CD4-positive, alpha-beta T cell treated with Interleukin-4 for 1 hour (primary cell): Measurements from ENCODE around the gene PIEZO2.

ENCODE experiments used
- DNase-seq, 2 donors: peaks; one replicate each; pipeline ENCODE4 v3.0.0-alpha.2; 2020 to 2022

Gene PIEZO2

GRCh38 chr18:11112286-11112685 lies 37.1 kb downstream of the PIEZO2 start:
- no peak for DNase-seq

- DNase-seq, result no peak
Observed at GRCh38 chr18:11110509-11110908, 38.9 kb downstream of the PIEZO2 start.

GRCh38 chr18:11108947-11109346 lies 40.4 kb downstream of the PIEZO2 start:
- DNase-seq, result no peak

GRCh38 chr18:11106894-11107293 lies 42.5 kb downstream of the PIEZO2 start:
- no peak for DNase-seq

- DNase-seq, result no peak
Observed at GRCh38 chr18:11105463-11105862, 43.9 kb downstream of the PIEZO2 start.

- DNase-seq, result no peak
Observed at GRCh38 chr18:11104307-11104706, 45.1 kb downstream of the PIEZO2 start.

GRCh38 chr18:11096839-11097750 lies 52.3 kb downstream of the PIEZO2 start:
- DNase-seq, result no peak

GRCh38 chr18:11096411-11096810 lies 53.0 kb downstream of the PIEZO2 start:
- DNase-seq, result no peak

- no peak for DNase-seq
Observed at GRCh38 chr18:11095674-11096293, 53.6 kb downstream of the PIEZO2 start.

GRCh38 chr18:11095211-11095610 lies 54.2 kb downstream of the PIEZO2 start:
- no peak for DNase-seq

GRCh38 chr18:11091746-11092145 lies 57.6 kb downstream of the PIEZO2 start:
- DNase-seq, result no peak

- DNase-seq, result no peak
Observed at GRCh38 chr18:11089931-11090715, 59.2 kb downstream of the PIEZO2 start.

GRCh38 chr18:11081009-11081532 lies 68.3 kb downstream of the PIEZO2 start:
- DNase-seq, result no peak

GRCh38 chr18:11078491-11078890 lies 70.9 kb downstream of the PIEZO2 start:
- no peak for DNase-seq

- no peak for DNase-seq
Observed at GRCh38 chr18:11077548-11078187, 71.7 kb downstream of the PIEZO2 start.

GRCh38 chr18:11074889-11075288 lies 74.5 kb downstream of the PIEZO2 start:
- DNase-seq, result no peak

GRCh38 chr18:11073971-11074370 lies 75.4 kb downstream of the PIEZO2 start:
- no peak for DNase-seq

- DNase-seq, result no peak
Observed at GRCh38 chr18:11072632-11073031, 76.7 kb downstream of the PIEZO2 start.

GRCh38 chr18:11071300-11071699 lies 78.1 kb downstream of the PIEZO2 start:
- DNase-seq, result no peak

GRCh38 chr18:11070593-11070992 lies 78.8 kb downstream of the PIEZO2 start:
- no peak for DNase-seq

GRCh38 chr18:11066038-11066437 lies 83.3 kb downstream of the PIEZO2 start:
- DNase-seq, result no peak

- no peak for DNase-seq
Observed at GRCh38 chr18:11064727-11065460, 84.5 kb downstream of the PIEZO2 start.
